ENCODE data around the gene SMDT1.

SMDT1 gene

DNA sequence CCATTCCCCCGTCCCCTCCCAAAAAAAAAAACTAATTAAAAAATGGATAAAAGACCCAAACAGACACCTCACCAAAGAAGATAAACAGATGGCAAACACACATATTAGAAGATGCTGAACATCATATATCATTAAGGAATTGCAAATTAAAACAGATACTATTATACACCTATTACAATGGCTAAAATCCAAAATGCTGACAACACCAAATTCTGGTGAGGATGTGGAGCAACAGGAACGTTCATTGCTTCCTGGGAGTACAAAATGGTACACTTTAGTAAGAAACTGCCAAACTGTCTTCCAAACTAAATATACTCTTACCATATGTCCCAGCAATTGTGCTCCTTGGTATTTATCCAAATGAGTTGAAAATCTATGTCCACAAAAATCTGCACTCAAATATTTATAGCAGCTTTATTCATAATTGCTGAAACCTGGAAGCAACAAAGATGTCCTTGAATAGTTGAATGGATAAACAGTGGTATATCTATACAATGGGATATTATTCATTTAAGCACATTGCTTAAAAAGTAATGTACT lies 28.8 kb upstream of the SMDT1 start:
- Histone ChIP-seq H3K27me3 (ENCODE audit: insufficient read depth, low read length, poor library complexity) (no peaks in the 10 kb centered on the region), H3K56ac (ENCODE audit: low read length) (no peak overlapping the region), H3K27ac (ENCODE audit: low read depth, low read length) (no peak overlapping the region), H2BK15ac (replicated peaks; ENCODE audit: low read depth) (no peak overlapping the region), H3K4me3 (ENCODE audit: low read length) (no peak overlapping the region), H3K4me1 (ENCODE audit: control insufficient read depth, low read depth, low read length) (no peaks in the 10 kb centered on the region), H3K79me2 (ENCODE audit: control insufficient read depth, insufficient read depth, low read length) (no peaks in the 10 kb centered on the region), H3K9ac (ENCODE audit: low read length) (no peak overlapping the region), H3K4me2 (ENCODE audit: low read length) (no peak overlapping the region), H3K23ac (ENCODE audit: low read length) (no peak overlapping the region), H2BK5ac (ENCODE audit: low read length) (no peak overlapping the region), H3K79me1 (ENCODE audit: low read length) (no peaks in the 10 kb centered on the region), H2BK120ac (ENCODE audit: low read depth, low read length) (no peak overlapping the region), H4K8ac (ENCODE audit: low read depth, low read length) (no peak overlapping the region), H4K5ac (ENCODE audit: low read length) (no peak overlapping the region), H3K36me3 (ENCODE audit: control insufficient read depth, insufficient read depth, low read length) (no peaks in the 10 kb centered on the region), H2AK5ac (ENCODE audit: low read length) (no peak overlapping the region), H3K18ac (ENCODE audit: low read length) (no peak overlapping the region), H3K4ac (ENCODE audit: low read depth, low read length) (no peak overlapping the region)
- DNase-seq = no peak
- WGBS (ENCODE audit: extremely low coverage, insufficient coverage, low lambda C conversion rate) = no CpG with 5 or more reads among the region's 2 CpGs

DNA sequence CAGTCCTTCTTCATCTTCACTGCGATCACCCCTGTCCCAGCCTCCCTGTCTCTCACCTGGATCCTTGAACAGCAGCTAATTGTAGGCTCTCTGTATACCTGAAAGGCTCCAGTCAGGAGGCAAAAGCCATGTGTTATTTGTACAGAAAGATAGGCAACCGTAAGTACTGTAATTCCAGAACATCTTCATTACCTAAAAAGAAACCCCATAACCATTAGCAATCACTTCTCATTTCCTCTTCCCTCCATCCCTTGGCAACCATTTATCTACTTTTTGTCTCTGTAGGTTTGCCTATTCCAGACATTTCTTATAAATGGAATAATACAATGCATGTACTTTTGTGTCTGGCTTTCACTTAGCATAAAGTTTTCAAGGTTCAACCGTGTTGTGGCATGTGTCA lies 26.7 kb upstream of the SMDT1 start:
- Histone ChIP-seq H3K27me3 (ENCODE audit: insufficient read depth, low read length, poor library complexity) (no peaks in the 10 kb centered on the region), H4K5ac (ENCODE audit: low read length) (no peak overlapping the region), H3K9ac (ENCODE audit: low read length) (no peak overlapping the region), H3K4ac (ENCODE audit: low read depth, low read length) (no peak overlapping the region), H3K4me3 (ENCODE audit: low read length) (no peak overlapping the region), H2AK5ac (ENCODE audit: low read length) (no peak overlapping the region), H3K18ac (ENCODE audit: low read length) (no peak overlapping the region), H3K36me3 (ENCODE audit: control insufficient read depth, insufficient read depth, low read length) (no peaks in the 10 kb centered on the region), H3K79me2 (ENCODE audit: control insufficient read depth, insufficient read depth, low read length) (no peaks in the 10 kb centered on the region), H2BK5ac (ENCODE audit: low read length) (no peak overlapping the region), H3K79me1 (ENCODE audit: low read length) (no peaks in the 10 kb centered on the region), H3K27ac (ENCODE audit: low read depth, low read length) (no peak overlapping the region), H3K4me2 (ENCODE audit: low read length) (no peak overlapping the region), H2BK120ac (ENCODE audit: low read depth, low read length) (no peak overlapping the region), H3K23ac (ENCODE audit: low read length) (peak overlapping the region; percentile 15), H3K56ac (ENCODE audit: low read length) (no peak overlapping the region), H4K8ac (ENCODE audit: low read depth, low read length) (no peak overlapping the region), H3K4me1 (ENCODE audit: control insufficient read depth, low read depth, low read length) (no peaks in the 10 kb centered on the region), H2BK15ac (replicated peaks; ENCODE audit: low read depth) (no peak overlapping the region)
- no peak for DNase-seq
- WGBS (ENCODE audit: extremely low coverage, insufficient coverage, low lambda C conversion rate) = no CpG with 5 or more reads among the region's 3 CpGs

GRCh38 chr22:42056757-42057511 lies 22.6 kb upstream of the SMDT1 start:
- no CpG with 5 or more reads among the region's 1 CpG for WGBS (ENCODE audit: extremely low coverage, insufficient coverage, low lambda C conversion rate)
- H4K5ac ChIP-seq (ENCODE audit: low read length) = no peak overlapping the region

DNA sequence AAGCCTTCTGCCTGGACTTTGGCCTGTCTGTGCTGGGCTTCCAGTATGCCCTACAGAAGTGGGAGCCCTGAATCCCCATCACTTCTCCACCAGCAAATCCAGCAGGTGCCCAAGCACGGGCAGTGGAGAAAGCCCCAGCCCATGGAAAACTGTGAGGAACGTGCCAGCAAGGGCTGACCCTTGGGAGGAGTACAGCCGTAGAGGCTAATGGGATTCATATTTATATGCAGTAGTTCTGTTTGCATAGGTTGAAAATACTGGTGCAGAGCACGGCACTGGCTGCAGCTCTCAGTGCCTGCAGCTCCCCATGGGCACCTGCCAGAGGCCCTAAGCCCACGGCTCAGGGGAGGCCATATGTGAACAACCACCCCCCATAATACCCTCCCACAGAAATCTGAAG lies 19.0 kb upstream of the SMDT1 start:
- peaks cover 4% of the 10 kb centered on the region for H3K4me1 ChIP-seq (ENCODE audit: control insufficient read depth, low read depth, low read length)
- no peak overlapping the region for H2BK5ac ChIP-seq (ENCODE audit: low read length)
- no peak overlapping the region for H3K23ac ChIP-seq (ENCODE audit: low read length)
- no peak for DNase-seq
- WGBS (ENCODE audit: extremely low coverage, insufficient coverage, low lambda C conversion rate) = no CpG with 5 or more reads among the region's 5 CpGs
- H3K79me2 ChIP-seq (ENCODE audit: control insufficient read depth, insufficient read depth, low read length) = no peaks in the 10 kb centered on the region
- H3K9ac ChIP-seq (ENCODE audit: low read length) = no peak overlapping the region
- H3K4ac ChIP-seq (ENCODE audit: low read depth, low read length) = no peak overlapping the region
- no peak overlapping the region for H2BK15ac ChIP-seq (replicated peaks; ENCODE audit: low read depth)
- H3K56ac ChIP-seq (ENCODE audit: low read length) = no peak overlapping the region
- no peak overlapping the region for H3K27ac ChIP-seq (ENCODE audit: low read depth, low read length)
- no peak overlapping the region for H2AK5ac ChIP-seq (ENCODE audit: low read length)
- no peak overlapping the region for H3K4me2 ChIP-seq (ENCODE audit: low read length)
- H4K8ac ChIP-seq (ENCODE audit: low read depth, low read length) = no peak overlapping the region
- no peak overlapping the region for H3K4me3 ChIP-seq (ENCODE audit: low read length)
- H4K5ac ChIP-seq (ENCODE audit: low read length) = no peak overlapping the region
- no peaks in the 10 kb centered on the region for H3K27me3 ChIP-seq (ENCODE audit: insufficient read depth, low read length, poor library complexity)
- no peak overlapping the region for H3K18ac ChIP-seq (ENCODE audit: low read length)
- H3K79me1 ChIP-seq (ENCODE audit: low read length) = no peaks in the 10 kb centered on the region
- H3K36me3 ChIP-seq (ENCODE audit: control insufficient read depth, insufficient read depth, low read length) = no peaks in the 10 kb centered on the region
- H2BK120ac ChIP-seq (ENCODE audit: low read depth, low read length) = no peak overlapping the region

More at GRCh38 chr22:42056757-42057511, 22.6 kb upstream of the SMDT1 start:
- Histone ChIP-seq H2AK5ac (ENCODE audit: low read length) (no peak overlapping the region), H3K9ac (ENCODE audit: low read length) (no peak overlapping the region), H3K4me1 (ENCODE audit: control insufficient read depth, low read depth, low read length) (no peaks in the 10 kb centered on the region), H2BK15ac (replicated peaks; ENCODE audit: low read depth) (no peak overlapping the region), H3K79me1 (ENCODE audit: low read length) (no peaks in the 10 kb centered on the region), H3K23ac (ENCODE audit: low read length) (no peak overlapping the region), H3K36me3 (ENCODE audit: control insufficient read depth, insufficient read depth, low read length) (no peaks in the 10 kb centered on the region), H3K4ac (ENCODE audit: low read depth, low read length) (no peak overlapping the region), H3K27ac (ENCODE audit: low read depth, low read length) (no peak overlapping the region), H2BK120ac (ENCODE audit: low read depth, low read length) (no peak overlapping the region), H3K4me3 (ENCODE audit: low read length) (no peak overlapping the region), H3K18ac (ENCODE audit: low read length) (no peak overlapping the region), H2BK5ac (ENCODE audit: low read length) (no peak overlapping the region), H4K8ac (ENCODE audit: low read depth, low read length) (no peak overlapping the region), H3K27me3 (ENCODE audit: insufficient read depth, low read length, poor library complexity) (no peaks in the 10 kb centered on the region), H3K56ac (ENCODE audit: low read length) (no peak overlapping the region), H3K79me2 (ENCODE audit: control insufficient read depth, insufficient read depth, low read length) (no peaks in the 10 kb centered on the region), H3K4me2 (ENCODE audit: low read length) (no peak overlapping the region)
- no peak for DNase-seq

GRCh38 chr22:42061041-42061440 lies 18.5 kb upstream of the SMDT1 start:
- Histone ChIP-seq H3K4ac (ENCODE audit: low read depth, low read length) (no peak overlapping the region), H3K56ac (ENCODE audit: low read length) (no peak overlapping the region), H3K36me3 (ENCODE audit: control insufficient read depth, insufficient read depth, low read length) (no peaks in the 10 kb centered on the region), H3K27me3 (ENCODE audit: insufficient read depth, low read length, poor library complexity) (no peaks in the 10 kb centered on the region), H3K27ac (ENCODE audit: low read depth, low read length) (no peak overlapping the region), H3K4me1 (ENCODE audit: control insufficient read depth, low read depth, low read length) (peaks cover 7% of the 10 kb centered on the region), H3K79me1 (ENCODE audit: low read length) (no peaks in the 10 kb centered on the region), H4K8ac (ENCODE audit: low read depth, low read length) (no peak overlapping the region), H3K79me2 (ENCODE audit: control insufficient read depth, insufficient read depth, low read length) (no peaks in the 10 kb centered on the region), H3K4me2 (ENCODE audit: low read length) (no peak overlapping the region), H2AK5ac (ENCODE audit: low read length) (no peak overlapping the region), H3K4me3 (ENCODE audit: low read length) (no peak overlapping the region), H3K23ac (ENCODE audit: low read length) (no peak overlapping the region), H2BK120ac (ENCODE audit: low read depth, low read length) (no peak overlapping the region), H3K9ac (ENCODE audit: low read length) (no peak overlapping the region), H2BK5ac (ENCODE audit: low read length) (no peak overlapping the region), H4K5ac (ENCODE audit: low read length) (no peak overlapping the region), H2BK15ac (replicated peaks; ENCODE audit: low read depth) (no peak overlapping the region), H3K18ac (ENCODE audit: low read length) (no peak overlapping the region)
- DNase-seq = no peak
- no CpG with 5 or more reads among the region's 7 CpGs for WGBS (ENCODE audit: extremely low coverage, insufficient coverage, low lambda C conversion rate)

Data from mesendoderm (in vitro differentiated cells).